Ishikawa (cell line): Measurements from ENCODE around the gene APC2.

Source experiments
- CEBPB ChIP-seq: IDR thresholded peaks from 2 replicates; pipeline ENCODE4 v1.6.1; 2012
- CREB1 ChIP-seq: IDR thresholded peaks from 2 replicates; pipeline ENCODE4 v1.6.1; 2012; ENCODE audit warnings: low read depth
- EGR1 ChIP-seq: IDR thresholded peaks from 2 replicates; pipeline ENCODE4 v1.6.1; 2012
- EP300 ChIP-seq: IDR thresholded peaks from 2 replicates; pipeline ENCODE4 v1.6.1; 2012; ENCODE audit warnings: borderline replicate concordance
- FOXM1 ChIP-seq: IDR thresholded peaks from 2 replicates; pipeline ENCODE4 v1.6.1; 2012; ENCODE audit warnings: low read depth, borderline replicate concordance
- MAX ChIP-seq: IDR thresholded peaks from 2 replicates; pipeline ENCODE4 v1.6.1; 2012
- NFIC ChIP-seq: IDR thresholded peaks from 2 replicates; pipeline ENCODE4 v1.6.1; 2012
- RAD21 ChIP-seq: IDR thresholded peaks from 2 replicates; pipeline ENCODE4 v1.6.1; 2012; ENCODE audit warnings: low read depth
- REST ChIP-seq: IDR thresholded peaks from 2 replicates; pipeline ENCODE4 v1.6.1; 2012; ENCODE audit warnings: low read depth, mild to moderate bottlenecking
- TAF1 ChIP-seq: IDR thresholded peaks from 2 replicates; pipeline ENCODE4 v1.6.1; 2012; ENCODE audit warnings: low read depth, mild to moderate bottlenecking
- TCF12 ChIP-seq: IDR thresholded peaks from 2 replicates; pipeline ENCODE4 v1.6.1; 2012; ENCODE audit warnings: low read depth
- TEAD4 ChIP-seq: IDR thresholded peaks from 2 replicates; pipeline ENCODE4 v1.6.1; 2012
- USF1 ChIP-seq: IDR thresholded peaks from 2 replicates; pipeline ENCODE4 v1.6.1; 2012
- YY1 ChIP-seq: IDR thresholded peaks from 2 replicates; pipeline ENCODE4 v1.6.1; 2012; ENCODE audit warnings: low read depth
- ZBTB7A ChIP-seq: IDR thresholded peaks from 2 replicates; pipeline ENCODE4 v1.6.1; 2012; ENCODE audit warnings: low read depth

The APC2 gene

GRCh38 chr19:1435378-1435989, 14.4 kb upstream of the APC2 start:
- no peak for TF ChIP-seq RAD21
- no peak for TF ChIP-seq NFIC
- TF ChIP-seq USF1: no peak
- no peak for TF ChIP-seq REST
- no peak for TF ChIP-seq FOXM1
- no peak for TF ChIP-seq CEBPB
- TF ChIP-seq EGR1: no peak
- TF ChIP-seq TEAD4: no peak
- TF ChIP-seq TAF1: no peak
- TF ChIP-seq MAX: no peak
- no peak for TF ChIP-seq EP300
- TF ChIP-seq ZBTB7A: no peak
- no peak for TF ChIP-seq CREB1
- TF ChIP-seq YY1: no peak
- TF ChIP-seq TCF12: no peak

GRCh38 chr19:1437609-1438008, 12.3 kb upstream of the APC2 start:
- TF ChIP-seq REST (no peak), TAF1 (no peak), MAX (no peak), NFIC (no peak), CEBPB (no peak), RAD21 (no peak), TEAD4 (no peak), USF1 (no peak), YY1 (no peak), EP300 (no peak), CREB1 (no peak), FOXM1 (no peak), ZBTB7A (no peak), EGR1 (no peak), TCF12 (no peak)

- TF ChIP-seq FOXM1: no peak
- peak; percentile 81 for TF ChIP-seq TCF12
- peak; percentile 42; the same call in 1 of the 2 replicates for TF ChIP-seq RAD21
- peak; percentile 89 for TF ChIP-seq YY1
- TF ChIP-seq ZBTB7A: 0 out of 2 replicates have a peak, but pooled peaks have one; percentile 36
- TF ChIP-seq EGR1: 0 out of 2 replicates have a peak, but pooled peaks have one; percentile 46
- TF ChIP-seq USF1: peak; percentile 52; the same call in 1 of the 2 replicates
- TF ChIP-seq CEBPB: peak; percentile 6; the same call in 1 of the 2 replicates
- TF ChIP-seq EP300: peak; percentile 35; the same call in 1 of the 2 replicates
- TF ChIP-seq MAX: peak; percentile 85
- no peak for TF ChIP-seq TEAD4
- no peak for TF ChIP-seq CREB1
- TF ChIP-seq NFIC: no peak
- peak; percentile 100 for TF ChIP-seq TAF1
- TF ChIP-seq REST: peak; percentile 46; the same call in 1 of the 2 replicates
Measured at GRCh38 chr19:1438035-1438932, 11.6 kb upstream of the APC2 start, which contains the start of gene RPS15. TSS of gene RPS15 (plus strand) at chr19:1438396. CDS start at chr19:1438426, 30 bp downstream.
